GM19328 (cell line): ENCODE results near the gene SMYD3.
"Not testable (repeated sequence)": the region's sequence is repeated elsewhere in the genome, so short reads cannot be mapped to it uniquely, and the experiment has no call there.

Experiments used
- ATAC-seq: cut with Tn5 transposase; IDR thresholded peaks from one replicate; pipeline ENCODE4 v1.9.1; 2021; ENCODE audit warnings: mild to moderate bottlenecking, moderate library complexity; ENCODE audit not compliant: unreplicated experiment

Gene SMYD3

DNA sequence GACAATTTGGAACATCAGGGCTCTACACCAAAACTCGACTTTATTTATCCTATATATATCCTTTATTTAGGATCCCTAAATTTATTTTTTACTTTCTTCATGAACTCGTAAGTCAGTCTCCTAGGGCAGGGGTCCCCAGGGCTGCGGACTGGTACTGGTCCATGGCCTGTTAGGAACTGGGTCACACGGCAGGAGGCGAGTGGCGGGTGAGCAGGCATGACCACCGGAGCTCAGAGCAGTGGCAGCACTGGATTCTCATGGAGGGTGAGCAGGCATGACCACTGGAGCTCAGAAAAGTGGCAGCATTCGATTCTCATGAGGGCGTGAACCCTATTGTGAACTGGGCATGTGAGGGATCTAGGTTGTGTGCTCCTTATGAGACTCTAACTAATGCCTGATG is 427.0 kb downstream of the SMYD3 start:
- ATAC-seq, result no peak

DNA sequence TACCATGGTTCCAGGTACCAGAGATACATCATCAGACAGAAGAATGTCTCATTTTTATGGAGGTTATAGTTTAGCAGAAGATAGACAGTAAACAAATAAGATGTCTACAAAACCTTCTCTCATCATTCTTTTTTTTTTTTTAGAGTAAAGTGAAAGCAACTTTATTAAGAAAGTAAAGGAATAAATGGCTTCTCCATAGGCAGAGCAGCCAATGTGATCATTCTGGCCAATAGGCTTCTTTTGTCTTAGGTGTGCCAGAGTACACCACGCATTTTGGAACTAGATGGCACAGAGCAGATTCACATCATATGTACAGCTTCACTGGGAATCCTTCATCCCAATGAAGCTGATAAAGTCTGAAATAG is 428.2 kb downstream of the SMYD3 start:
- ATAC-seq, result no peak

DNA sequence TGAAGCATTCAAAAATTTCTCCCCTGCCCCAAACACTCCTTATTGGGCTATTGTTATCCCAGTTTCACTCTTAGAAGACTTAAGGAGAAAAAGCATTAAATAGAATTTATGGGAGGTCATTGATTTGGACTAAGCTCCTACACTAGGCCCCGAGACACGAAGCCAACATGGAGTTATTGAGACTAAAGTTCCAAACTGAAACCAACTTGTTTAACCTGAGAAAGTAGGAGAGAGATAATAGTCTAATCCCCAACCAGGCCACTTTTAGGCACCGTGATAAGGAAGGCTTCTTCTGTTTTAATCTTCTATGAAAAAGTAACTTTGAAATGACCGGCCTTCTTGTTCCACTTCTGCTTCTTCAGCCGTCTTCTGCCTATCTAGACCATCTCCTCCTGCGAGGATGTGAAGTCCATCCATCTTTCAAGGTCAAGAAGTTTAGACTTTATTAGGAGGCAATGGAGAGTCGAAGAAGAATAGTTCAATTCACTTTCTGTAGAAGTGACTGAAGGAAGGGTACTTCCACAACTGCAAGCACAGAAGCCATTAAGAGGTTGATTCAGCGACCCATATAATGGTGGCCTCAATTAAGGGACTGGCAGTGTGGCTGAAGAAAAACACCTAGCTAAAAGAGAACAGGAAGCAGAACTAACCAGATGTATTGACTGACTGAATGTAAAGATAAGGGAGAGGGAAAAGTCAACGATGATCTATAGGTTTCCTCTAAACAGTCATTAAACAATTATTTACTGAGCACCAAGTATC is 428.8 kb downstream of the SMYD3 start:
- no peak for ATAC-seq

- ATAC-seq, result no peak
Measured at GRCh38 chr1:246077476-246077875, 429.6 kb downstream of the SMYD3 start.

DNA sequence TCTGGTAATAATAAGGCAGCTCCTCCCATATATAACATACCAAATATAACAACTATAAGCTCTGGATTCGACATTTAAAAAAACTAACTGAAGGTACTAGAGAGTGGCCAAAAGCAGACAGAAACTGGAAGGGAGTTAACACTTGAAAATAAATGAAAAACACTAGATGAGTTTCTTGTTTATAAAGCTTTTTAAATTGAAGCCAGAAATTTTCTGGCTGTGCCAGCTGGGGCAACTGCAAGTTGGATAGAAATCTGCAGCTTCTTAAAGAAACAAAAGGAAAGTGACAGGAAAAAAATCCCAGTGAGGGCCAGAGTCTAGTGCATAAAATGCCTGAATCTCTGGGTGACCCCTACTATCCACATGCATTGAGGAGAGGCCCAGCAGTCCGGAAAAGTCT is 432.7 kb downstream of the SMYD3 start:
- ATAC-seq, result no peak

- ATAC-seq, result no peak
Measured at GRCh38 chr1:246072456-246072955, 434.6 kb downstream of the SMYD3 start.

GRCh38 chr1:246071981-246072380 is 435.1 kb downstream of the SMYD3 start:
- ATAC-seq, result not testable (repeated sequence)

- not testable (repeated sequence) for ATAC-seq
Measured at GRCh38 chr1:246071561-246071960, 435.5 kb downstream of the SMYD3 start.

DNA sequence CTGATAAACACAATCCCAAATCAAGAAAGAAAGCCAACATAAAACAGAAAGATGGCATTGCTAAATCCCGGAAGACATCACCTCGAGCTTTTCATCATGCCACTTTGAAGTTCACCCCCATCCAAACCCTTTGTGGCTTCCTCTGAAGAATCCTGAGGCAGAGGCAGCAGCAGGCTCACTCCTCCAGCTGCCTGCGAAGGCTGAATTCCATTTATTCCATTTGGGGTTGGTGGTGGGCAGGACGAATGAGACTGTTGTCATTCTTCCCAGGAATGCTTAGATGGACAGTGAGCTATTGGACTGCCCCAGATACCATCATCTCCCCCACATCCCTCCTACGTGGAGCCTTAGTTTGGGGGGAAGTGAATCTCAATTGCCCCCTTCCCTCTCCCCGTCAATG is 437.5 kb downstream of the SMYD3 start:
- ATAC-seq, result no peak

DNA sequence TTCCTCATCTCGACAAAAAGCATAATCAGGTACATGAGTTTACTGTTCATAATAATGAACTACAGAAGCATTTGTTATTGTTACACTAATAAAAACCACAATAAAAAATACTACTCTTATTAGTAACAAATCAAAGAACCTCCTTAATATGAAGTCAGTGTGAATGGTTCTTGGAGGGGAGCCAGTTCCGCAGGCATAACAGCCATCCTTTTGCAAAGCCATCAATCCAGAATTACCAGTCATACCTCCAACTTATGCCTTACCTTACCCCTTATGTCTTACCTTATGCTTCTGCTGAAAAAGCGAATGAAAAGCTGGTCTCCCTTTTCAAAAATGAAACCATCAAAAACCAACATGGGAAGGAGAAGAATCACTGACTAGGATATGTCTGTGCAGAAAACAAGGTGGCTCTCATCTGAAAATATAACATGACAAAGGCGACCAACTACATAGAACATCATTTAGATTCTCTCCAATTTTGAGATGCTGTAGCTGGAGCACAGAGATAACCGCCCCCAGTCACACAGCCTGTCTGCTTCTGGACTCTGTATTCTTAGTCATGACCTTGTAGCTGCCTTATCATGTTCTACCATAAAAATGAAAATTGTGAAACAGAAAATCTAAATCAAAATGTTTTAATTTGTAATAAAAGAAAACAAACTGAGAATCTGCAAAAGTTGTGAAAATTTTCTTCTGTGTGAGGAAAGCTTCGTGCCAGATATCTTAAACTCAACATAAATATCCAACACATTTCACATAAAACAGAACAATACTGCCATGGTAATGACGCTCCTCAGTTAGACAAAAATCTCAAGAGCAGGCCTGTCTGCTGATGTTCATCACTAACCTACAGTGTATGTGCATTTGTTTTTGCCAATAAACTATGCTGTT is 438.2 kb downstream of the SMYD3 start:
- ATAC-seq, result no peak

DNA sequence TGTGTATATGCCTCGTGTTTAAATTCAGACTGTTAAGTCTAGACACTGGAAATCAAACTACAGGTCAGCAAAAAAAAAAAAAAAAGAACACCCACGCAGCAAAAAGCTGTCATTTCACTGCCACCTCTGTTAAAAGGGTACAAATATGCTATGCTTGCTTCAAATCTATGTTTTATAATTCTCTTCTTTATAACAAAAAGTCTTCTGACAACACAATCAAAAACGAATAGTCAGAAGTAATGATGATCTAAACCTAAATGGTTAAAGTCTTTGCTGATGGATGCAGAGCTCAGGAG is 438.9 kb downstream of the SMYD3 start:
- no peak for ATAC-seq

DNA sequence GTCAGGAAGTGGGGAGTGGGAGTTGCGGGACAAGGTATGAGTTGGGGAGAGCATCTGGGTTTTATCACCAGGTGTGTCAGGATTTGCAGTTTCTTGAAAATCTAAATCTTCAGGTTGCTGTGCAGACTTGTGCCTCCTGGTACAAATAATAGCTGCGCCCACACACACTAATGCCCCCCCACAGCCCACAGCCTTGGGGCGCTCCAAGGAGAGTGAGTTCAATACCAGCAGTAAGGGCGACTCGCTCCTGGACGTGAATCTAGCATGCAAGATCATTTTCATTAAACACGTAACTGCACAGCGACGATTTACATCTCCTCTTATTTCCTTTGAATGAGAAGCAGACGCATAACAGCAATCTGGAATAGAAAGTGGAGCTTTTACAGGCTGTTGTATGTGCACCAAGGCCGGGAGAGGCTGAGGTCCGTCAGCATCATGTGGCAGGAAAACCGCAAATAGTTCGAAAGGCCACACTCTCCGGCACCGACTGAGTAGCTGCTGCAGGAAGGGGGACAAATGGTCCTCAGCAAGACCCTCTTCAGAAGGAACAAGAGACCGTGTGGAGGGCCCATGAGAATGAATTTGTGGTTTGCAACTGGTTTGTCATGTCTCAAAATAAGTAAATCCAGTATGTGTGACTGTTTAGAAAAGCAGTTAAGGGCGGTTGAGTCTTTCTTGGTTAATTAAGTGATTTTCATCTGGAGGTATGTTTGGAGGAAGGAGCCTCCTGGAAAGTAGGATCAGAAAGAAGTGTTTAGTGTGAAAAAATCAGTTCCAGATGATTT is 439.5 kb downstream of the SMYD3 start:
- ATAC-seq, result no peak

DNA sequence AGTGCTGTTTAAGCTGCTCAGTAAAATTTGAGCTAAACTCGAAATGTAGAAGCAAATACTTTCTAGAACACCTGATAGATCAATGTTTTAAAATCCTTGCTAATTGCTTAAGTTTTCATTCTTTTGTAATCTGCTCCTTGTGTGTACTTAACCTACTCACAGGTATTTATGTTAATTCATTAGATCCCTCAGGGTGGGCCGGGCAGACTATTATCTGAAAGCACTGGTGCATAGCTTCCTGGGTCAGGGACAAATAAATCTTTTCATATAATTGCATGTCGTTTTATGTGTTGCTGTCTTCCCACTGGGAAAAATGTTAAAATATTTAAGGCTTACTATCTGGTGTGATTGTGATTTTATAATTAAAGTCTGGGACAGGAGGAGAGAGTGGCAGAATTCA is 440.5 kb downstream of the SMYD3 start:
- no peak for ATAC-seq

- no peak for ATAC-seq
Measured at GRCh38 chr1:246065592-246065991, 441.5 kb downstream of the SMYD3 start.

DNA sequence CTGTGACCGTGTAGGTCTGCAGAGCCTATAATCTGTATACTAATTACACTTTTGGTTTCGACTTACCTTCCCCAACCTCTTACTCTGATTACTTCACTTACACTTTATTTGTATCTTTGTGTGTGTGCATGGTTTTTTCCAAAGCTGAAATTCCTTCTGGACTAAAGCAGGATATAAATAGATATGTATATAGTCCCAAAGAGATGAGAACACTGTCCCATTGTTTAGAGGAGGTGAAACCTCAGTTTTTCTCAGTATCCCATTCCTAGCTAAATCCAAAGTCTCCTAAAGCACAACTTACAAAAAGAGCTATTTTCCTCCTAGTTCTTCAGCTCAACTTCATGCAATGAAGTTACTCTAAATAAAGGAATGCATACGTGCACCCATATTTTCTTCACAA is 442.2 kb downstream of the SMYD3 start:
- ATAC-seq, result no peak

GRCh38 chr1:246063013-246063616 is 444.0 kb downstream of the SMYD3 start:
- ATAC-seq, result no peak

GRCh38 chr1:246058466-246058865 is 448.6 kb downstream of the SMYD3 start:
- ATAC-seq, result no peak

- ATAC-seq, result no peak
Measured at GRCh38 chr1:246052603-246053002, 454.5 kb downstream of the SMYD3 start.

GRCh38 chr1:246051909-246052518 is 455.1 kb downstream of the SMYD3 start:
- ATAC-seq, result no peak

GRCh38 chr1:246048693-246049092 is 458.4 kb downstream of the SMYD3 start:
- ATAC-seq, result no peak

- ATAC-seq, result no peak
Measured at GRCh38 chr1:246043556-246043955, 463.5 kb downstream of the SMYD3 start.
